Spleen (tissue), 7 donors: ENCODE measurements around the gene CETP.
"Not testable (repeated sequence)": the region's sequence is repeated elsewhere in the genome, so short reads cannot be mapped to it uniquely, and the experiment has no call there.

Experiments used
- POLR2A ChIP-seq, 3 donors: fragments of 450-650 bp; IDR thresholded peaks; one replicate each; pipeline ENCODE4 v1.5.1; 2017; ENCODE audit warnings: antibody characterized with exemption in 3 of 3, mild to moderate bottlenecking in 1 of 3
- POLR2AphosphoS5 ChIP-seq, 3 donors: sonication (generic); formaldehyde crosslinking; IDR thresholded peaks; one replicate each; pipeline ENCODE4 v1.5.1; 2017; ENCODE audit warnings: antibody characterized with exemption in 3 of 3
- TF ChIP-seq, protein P1 (sequence below), 11 experiments: fragments of 200-600 bp in 7 of 11; fragments of 450-650 bp in 4 of 11; sonication (generic) in 4 of 11; IDR thresholded peaks in 8 of 11; conservative IDR thresholded peaks in 3 of 11; 1 replicate in 7 of 11; 2 replicates in 4 of 11; pipeline versions ENCODE4 v1.4.0 to v1.8.0; 2016 to 2021; ENCODE audit warnings: antibody characterized with exemption in 11 of 11, inconsistent platforms in 4 of 11, mild to moderate bottlenecking in 1 of 11
- donor health status: DM: no; HTN: no; CAD: no; lungs with moderate emphysema.
- donor health status: DM: no; HTN: no; CAD: no.
- donor health status: DM: no; HTN: no; CAD: no.

DNA sequence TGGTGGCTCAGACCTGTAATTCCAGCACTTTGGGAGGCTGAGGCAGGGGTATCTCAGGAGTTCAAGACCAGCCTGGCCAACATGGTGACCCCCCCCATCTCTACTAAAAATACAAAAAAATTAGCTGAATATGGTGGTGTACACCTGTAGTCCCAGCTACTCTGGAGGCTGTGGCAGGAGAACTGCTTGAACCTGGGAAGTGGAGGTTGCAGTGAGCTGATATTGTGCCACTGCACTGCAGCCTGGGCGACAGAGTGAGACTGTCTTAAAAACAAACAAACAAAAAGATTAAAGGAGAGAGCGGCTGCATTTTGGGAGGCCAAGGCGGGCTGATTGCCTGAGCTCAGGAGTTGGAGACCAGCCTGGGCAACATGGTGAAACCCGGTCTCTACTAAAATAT, 25.2 kb downstream of the CETP start:
- TF ChIP-seq, protein P1, sequence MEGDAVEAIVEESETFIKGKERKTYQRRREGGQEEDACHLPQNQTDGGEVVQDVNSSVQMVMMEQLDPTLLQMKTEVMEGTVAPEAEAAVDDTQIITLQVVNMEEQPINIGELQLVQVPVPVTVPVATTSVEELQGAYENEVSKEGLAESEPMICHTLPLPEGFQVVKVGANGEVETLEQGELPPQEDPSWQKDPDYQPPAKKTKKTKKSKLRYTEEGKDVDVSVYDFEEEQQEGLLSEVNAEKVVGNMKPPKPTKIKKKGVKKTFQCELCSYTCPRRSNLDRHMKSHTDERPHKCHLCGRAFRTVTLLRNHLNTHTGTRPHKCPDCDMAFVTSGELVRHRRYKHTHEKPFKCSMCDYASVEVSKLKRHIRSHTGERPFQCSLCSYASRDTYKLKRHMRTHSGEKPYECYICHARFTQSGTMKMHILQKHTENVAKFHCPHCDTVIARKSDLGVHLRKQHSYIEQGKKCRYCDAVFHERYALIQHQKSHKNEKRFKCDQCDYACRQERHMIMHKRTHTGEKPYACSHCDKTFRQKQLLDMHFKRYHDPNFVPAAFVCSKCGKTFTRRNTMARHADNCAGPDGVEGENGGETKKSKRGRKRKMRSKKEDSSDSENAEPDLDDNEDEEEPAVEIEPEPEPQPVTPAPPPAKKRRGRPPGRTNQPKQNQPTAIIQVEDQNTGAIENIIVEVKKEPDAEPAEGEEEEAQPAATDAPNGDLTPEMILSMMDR (IDR thresholded peaks at IDR 0.05 in 8 of 11, conservative IDR thresholded peaks at IDR 0.05 in 3 of 11) = not testable (repeated sequence)
- TF ChIP-seq POLR2A, POLR2AphosphoS5 (IDR thresholded peaks at IDR 0.05): not testable (repeated sequence)
